Naive thymus-derived CD8-positive, alpha-beta T cell (primary cell): Measurements from ENCODE around the gene SPSB1. TPM values are rescaled to one million over a fixed set of nuclear protein-coding genes. Genes with fewer than 3 reads are reported as not detected.

Source experiments
- ATAC-seq, 2 donors: fragments of 150-1000 bp; cut with Tn5 transposase in 1 of 2; sonication (Bioruptor Pico), chemical (Tn5 transposase) in 1 of 2; 1 replicate in 1 of 2; 2 replicates in 1 of 2; pipeline ENCODE4 v1.10.0; 2021; ENCODE audit warnings: mild to moderate bottlenecking in 2 of 2, moderate library complexity in 2 of 2
- POLR2A ChIA-PET: fragments of 350-600 bp; sonication (Branson Sonifier 250); formaldehyde crosslinking; loops from one replicate; lab custom pipeline; 2021; ENCODE audit warnings: antibody characterized with exemption; lab: Charles Lee
- DNase-seq, 10 donors: peaks; one replicate each; pipeline versions ENCODE4 v3.0.0 to v3.0.0-alpha.2; 2020 to 2022
- H3K27ac Mint-ChIP-seq, 10 donors: one replicate each; pipeline ENCODE4 v1.8.0; 2020 to 2022; ENCODE audit warnings: mild to moderate bottlenecking in 10 of 10, mixed read lengths in 10 of 10, moderate library complexity in 4 of 10, inconsistent platforms in 1 of 10
- H3K27me3 Mint-ChIP-seq, 5 donors: one replicate each; pipeline ENCODE4 v1.8.0; 2021 to 2022; ENCODE audit warnings: mixed read lengths in 5 of 5
- H3K36me3 Mint-ChIP-seq, 3 donors: one replicate each; pipeline ENCODE4 v1.8.0; 2020 to 2022; ENCODE audit warnings: mixed read lengths in 3 of 3, mild to moderate bottlenecking in 2 of 3, inconsistent platforms in 1 of 3
- H3K4me1 Mint-ChIP-seq, 4 donors: one replicate each; pipeline ENCODE4 v1.8.0; 2021 to 2022; ENCODE audit warnings: mixed read lengths in 4 of 4
- H3K4me3 Mint-ChIP-seq, 10 donors: one replicate each; pipeline ENCODE4 v1.8.0; 2020 to 2022; ENCODE audit warnings: mild to moderate bottlenecking in 10 of 10, mixed read lengths in 10 of 10, moderate library complexity in 6 of 10, inconsistent platforms in 1 of 10
- H3K9me3 Mint-ChIP-seq, 9 donors: one replicate each; pipeline ENCODE4 v1.8.0; 2020 to 2022; ENCODE audit warnings: mixed read lengths in 9 of 9, mild to moderate bottlenecking in 3 of 9, inconsistent platforms in 1 of 9, moderate library complexity in 1 of 9
- polyA plus RNA-seq, 3 donors: library from polyadenylated mRNA; unstranded; fragments of 300-500 nt; fragmentation: Illumina TruSeq; gene quantifications; one replicate each; pipeline ENCODE4 v1.2.3, GENCODE V29; 2021
- total RNA-seq, 8 experiments: library from RNA in 2 of 8; stranded (reverse) in 2 of 8; gene quantifications; one replicate each; pipeline ENCODE4 v1.2.3 and lab custom pipeline; 2021 to 2026

The SPSB1 gene
- total and polyA plus RNA-seq, 5 experiments from 2014 or later: 0.44 to 1.7 (median 1.5) TPM

GRCh38 chr1:9391620-9392019, 98.9 kb downstream of the SPSB1 start:
- peaks cover 0 to 10% (median 2%) of the 10 kb centered on the region in 5 donors for H3K27me3 Mint-ChIP-seq
- ATAC-seq: no peak
- peaks cover 0 to 2% (median under 1%) of the 10 kb centered on the region in 4 donors for H3K4me1 Mint-ChIP-seq
- H3K27ac Mint-ChIP-seq: no peak overlapping the region
- DNase-seq: no peak
- peaks cover 0 to 10% (median 0%) of the 10 kb centered on the region in 9 donors for H3K9me3 Mint-ChIP-seq
- POLR2A ChIA-PET: no interaction called here
- H3K36me3 Mint-ChIP-seq: peaks cover 0 to 6% (median 0%) of the 10 kb centered on the region in 3 donors
- H3K4me3 Mint-ChIP-seq: no peak overlapping the region

DNA sequence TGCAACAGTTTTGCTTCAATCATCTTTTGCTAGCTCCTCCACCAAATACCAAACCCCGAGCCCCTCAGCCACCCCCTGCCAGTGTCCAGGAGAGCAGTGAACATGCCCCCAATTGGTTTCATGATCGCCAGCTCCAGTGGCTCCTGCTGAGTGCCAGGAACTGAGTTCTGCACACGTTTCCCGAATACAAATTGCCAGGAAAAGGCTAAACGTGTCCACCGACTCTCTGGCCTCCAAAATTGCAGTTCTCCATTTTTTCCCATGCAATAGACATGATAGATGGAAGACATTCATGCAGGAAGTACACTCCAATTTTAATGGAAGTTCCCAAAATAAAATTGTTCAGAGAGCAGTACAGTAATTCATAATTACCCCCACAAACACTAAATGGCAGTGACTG, 101.3 kb downstream of the SPSB1 start:
- POLR2A ChIA-PET: no interaction called here
- Mint-ChIP-seq H3K9me3 (peaks cover 0 to 10% (median 0%) of the 10 kb centered on the region in 9 donors), H3K27me3 (peaks cover 0 to 6% (median 2%) of the 10 kb centered on the region in 5 donors), H3K27ac (no peak overlapping the region), H3K4me3 (no peak overlapping the region), H3K4me1 (peaks cover 3 to 6% (median 4%) of the 10 kb centered on the region in 4 donors), H3K36me3 (peaks cover 0 to 6% (median 0%) of the 10 kb centered on the region in 3 donors)
- ATAC-seq (no peak), DNase-seq (no peak)

DNA sequence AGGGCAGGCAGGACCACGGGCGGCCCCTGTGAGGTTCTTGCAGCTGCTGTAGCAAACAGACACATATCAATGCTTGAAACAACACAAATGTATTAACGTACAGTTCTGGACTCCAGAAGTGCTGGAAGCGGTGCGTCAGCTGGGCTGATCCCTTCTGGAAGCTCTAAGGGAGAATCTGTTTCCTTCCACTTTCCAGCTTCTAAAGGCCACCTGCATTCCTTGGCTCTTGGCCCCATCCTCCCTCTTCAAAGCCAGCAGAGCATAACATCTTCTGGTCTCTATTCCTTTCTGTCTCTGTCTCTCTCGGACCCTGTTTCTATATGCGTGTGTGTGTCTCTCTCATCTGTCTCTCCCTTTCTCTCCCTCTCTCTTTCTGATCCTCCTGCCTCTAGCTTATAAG, 102.3 kb downstream of the SPSB1 start:
- DNase-seq (no peak), ATAC-seq (no peak)
- Mint-ChIP-seq H3K4me1 (peaks cover 5 to 12% (median 9%) of the 10 kb centered on the region in 4 donors), H3K27ac (no peak overlapping the region), H3K9me3 (peaks cover 0 to 10% (median 0%) of the 10 kb centered on the region in 9 donors), H3K36me3 (peaks cover 0 to 6% (median 0%) of the 10 kb centered on the region in 3 donors), H3K4me3 (no peak overlapping the region), H3K27me3 (peaks cover 0 to 6% (median 2%) of the 10 kb centered on the region in 5 donors)
- POLR2A ChIA-PET: no interaction called here

DNA sequence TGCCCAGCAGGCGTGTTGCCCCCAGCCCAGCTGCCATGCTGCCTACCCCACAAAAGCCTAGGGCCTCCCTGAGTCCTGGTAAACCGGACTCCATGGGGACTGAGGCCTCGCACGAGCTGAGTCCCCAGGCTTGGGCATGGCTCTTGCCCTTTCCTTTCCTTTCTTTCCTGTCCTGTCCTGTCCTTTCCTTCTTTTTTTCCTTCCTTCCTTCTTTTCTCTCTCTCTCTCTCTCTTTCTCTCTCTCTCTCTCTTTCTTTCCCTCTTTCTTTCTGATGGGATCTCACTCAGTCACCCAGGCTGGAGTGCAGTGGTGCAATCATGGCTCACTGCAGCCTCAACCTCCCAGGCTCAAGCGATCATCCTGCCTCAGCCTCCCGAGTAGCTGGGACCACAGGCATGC, 104.4 kb downstream of the SPSB1 start:
- Mint-ChIP-seq H3K36me3 (peaks cover 0 to 6% (median 0%) of the 10 kb centered on the region in 3 donors), H3K9me3 (peaks cover 0 to 10% (median 0%) of the 10 kb centered on the region in 9 donors), H3K4me3 (no peak overlapping the region), H3K27me3 (peaks cover 0 to 6% (median 2%) of the 10 kb centered on the region in 5 donors), H3K27ac (no peak overlapping the region), H3K4me1 (peaks cover 5 to 19% (median 16%) of the 10 kb centered on the region in 4 donors)
- DNase-seq (no peak), ATAC-seq (no peak)
- POLR2A ChIA-PET: no interaction called here

- ATAC-seq: no peak
- no peak for DNase-seq
- Mint-ChIP-seq H3K9me3 (peaks cover 0 to 10% (median 0%) of the 10 kb centered on the region in 9 donors), H3K4me3 (no peak overlapping the region), H3K36me3 (peaks cover 0 to 6% (median 0%) of the 10 kb centered on the region in 3 donors), H3K27ac (no peak overlapping the region), H3K27me3 (peaks cover 0 to 6% (median 2%) of the 10 kb centered on the region in 5 donors), H3K4me1 (peaks cover 5 to 21% (median 17%) of the 10 kb centered on the region in 4 donors)
- POLR2A ChIA-PET: interaction anchor here (0.6 kb wide), 1 partner anchor 284 kb away, joined by 3 read pairs; no protein-coding TSS in a partner anchor
Observed at GRCh38 chr1:9397997-9398526, 105.4 kb downstream of the SPSB1 start.

- POLR2A ChIA-PET: interaction anchor here (1.2 to 1.5 kb wide), 3 partner anchors 16 to 26 kb away, joined by 3 to 5 read pairs (median 3); no protein-coding TSS in a partner anchor
- no peak for ATAC-seq
- peak overlapping the region in 4 of 10 donors; percentile 15 to 38 (median 22) for H3K4me3 Mint-ChIP-seq
Observed at GRCh38 chr1:9399510-9400424, 107.1 kb downstream of the SPSB1 start.

GRCh38 chr1:9400425-9401079, 107.9 kb downstream of the SPSB1 start:
- H3K9me3 Mint-ChIP-seq: peaks cover 0 to 2% (median 0%) of the 10 kb centered on the region in 9 donors
- ATAC-seq (peak; percentile 91 to 93), DNase-seq (peak in 6 of 10 donors; percentile 15 to 44 (median 39))
- H3K27ac Mint-ChIP-seq: peak overlapping the region in 2 of 10 donors; percentile 21 to 64
- H3K27me3 Mint-ChIP-seq: peaks cover 0 to 3% (median 0%) of the 10 kb centered on the region in 5 donors
- no peaks in the 10 kb centered on the region for H3K36me3 Mint-ChIP-seq
- peak overlapping the region in 3 of 10 donors; percentile 15 to 38 (median 23) for H3K4me3 Mint-ChIP-seq
- POLR2A ChIA-PET: interaction anchor here (1.2 to 1.5 kb wide), 3 partner anchors 16 to 25 kb away, joined by 3 to 5 read pairs (median 3); no protein-coding TSS in a partner anchor
- H3K4me1 Mint-ChIP-seq: peaks cover 7 to 21% (median 17%) of the 10 kb centered on the region in 4 donors

More at GRCh38 chr1:9399510-9400424, 107.1 kb downstream of the SPSB1 start:
- H3K27ac Mint-ChIP-seq: peak overlapping the region in 3 of 10 donors; percentile 21 to 64 (median 22)
- peaks cover 0 to 3% (median 2%) of the 10 kb centered on the region in 5 donors for H3K27me3 Mint-ChIP-seq
- no peak for DNase-seq
- peaks cover 0 to 9% (median 0%) of the 10 kb centered on the region in 9 donors for H3K9me3 Mint-ChIP-seq
- peaks cover 0 to 6% (median 0%) of the 10 kb centered on the region in 3 donors for H3K36me3 Mint-ChIP-seq
- H3K4me1 Mint-ChIP-seq: peaks cover 7 to 21% (median 17%) of the 10 kb centered on the region in 4 donors

DNA sequence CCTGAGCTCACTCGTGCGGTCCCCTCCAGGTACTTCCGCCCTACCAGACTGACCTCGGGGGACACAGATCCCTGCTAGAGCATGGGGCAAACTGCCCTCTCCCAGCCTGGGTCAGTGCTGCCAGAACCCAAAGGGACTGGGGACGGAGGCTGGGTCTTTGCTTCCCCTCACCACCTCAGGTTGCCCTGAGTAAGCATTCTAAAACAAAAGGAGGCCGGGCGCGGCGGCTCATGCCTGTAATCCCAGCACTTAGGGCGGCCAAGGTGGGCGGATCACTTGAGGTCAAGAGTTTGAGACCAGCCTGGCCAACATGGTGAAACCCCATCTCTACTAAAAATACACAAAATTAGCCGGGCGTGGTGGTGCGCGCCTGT, 108.4 kb downstream of the SPSB1 start:
- Mint-ChIP-seq H3K4me3 (no peak overlapping the region), H3K4me1 (peaks cover 7 to 21% (median 19%) of the 10 kb centered on the region in 4 donors), H3K27me3 (peaks cover 0 to 3% (median 0%) of the 10 kb centered on the region in 5 donors), H3K9me3 (no peaks in the 10 kb centered on the region), H3K27ac (no peak overlapping the region), H3K36me3 (no peaks in the 10 kb centered on the region)
- no peak for ATAC-seq
- POLR2A ChIA-PET: no interaction called here
- DNase-seq: no peak

- DNase-seq (no peak), ATAC-seq (no peak)
- Mint-ChIP-seq H3K4me3 (no peak overlapping the region), H3K27ac (peak overlapping the region in 1 of 10 donors; percentile 31), H3K27me3 (peaks cover 0 to 3% (median 0%) of the 10 kb centered on the region in 5 donors), H3K4me1 (peaks cover 9 to 28% (median 21%) of the 10 kb centered on the region in 4 donors), H3K9me3 (no peaks in the 10 kb centered on the region), H3K36me3 (no peaks in the 10 kb centered on the region)
- POLR2A ChIA-PET: no interaction called here
Observed at GRCh38 chr1:9402256-9402616, 109.5 kb downstream of the SPSB1 start.

DNA sequence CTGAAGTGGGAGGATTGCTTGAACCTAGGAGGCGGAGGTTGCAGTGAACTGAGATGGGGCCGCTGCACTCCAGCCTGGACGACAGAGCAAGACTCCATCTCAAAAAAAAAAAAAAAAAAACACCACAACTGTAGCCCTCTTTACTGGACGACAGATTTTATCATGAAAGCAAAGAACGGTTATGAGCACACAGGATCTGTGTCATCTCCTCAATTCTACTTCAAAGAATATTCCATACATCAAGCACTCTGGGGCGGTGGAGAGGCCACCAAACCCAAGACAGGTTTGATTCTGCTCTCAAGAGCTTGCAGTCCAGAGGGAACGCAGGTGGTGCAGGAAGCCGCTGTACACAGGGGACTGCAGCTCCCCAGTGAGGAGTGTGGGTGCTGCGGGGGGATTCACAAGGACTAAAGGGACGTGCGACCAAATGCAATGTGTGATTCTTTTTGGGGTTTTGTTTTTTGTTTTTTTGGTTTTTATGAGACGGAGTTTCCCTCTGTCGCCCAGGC, 110.1 kb downstream of the SPSB1 start:
- Mint-ChIP-seq H3K27ac (no peak overlapping the region), H3K36me3 (no peaks in the 10 kb centered on the region), H3K27me3 (peaks cover 0 to 3% (median 0%) of the 10 kb centered on the region in 5 donors), H3K4me3 (no peak overlapping the region), H3K4me1 (peaks cover 9 to 28% (median 21%) of the 10 kb centered on the region in 4 donors), H3K9me3 (no peaks in the 10 kb centered on the region)
- POLR2A ChIA-PET: no interaction called here
- ATAC-seq: no peak
- DNase-seq: no peak

- no peak overlapping the region for H3K4me3 Mint-ChIP-seq
- no peaks in the 10 kb centered on the region for H3K36me3 Mint-ChIP-seq
- peaks cover 0 to 1% (median 0%) of the 10 kb centered on the region in 5 donors for H3K27me3 Mint-ChIP-seq
- peaks cover 7 to 22% (median 18%) of the 10 kb centered on the region in 4 donors for H3K4me1 Mint-ChIP-seq
- H3K9me3 Mint-ChIP-seq: no peaks in the 10 kb centered on the region
- no peak for DNase-seq
- ATAC-seq: no peak
- H3K27ac Mint-ChIP-seq: peak overlapping the region in 1 of 10 donors; percentile 35
- POLR2A ChIA-PET: no interaction called here
Observed at GRCh38 chr1:9404117-9404914, 111.6 kb downstream of the SPSB1 start.
